Suprapubic skin (tissue), 4 donors: ENCODE measurements around the gene HOTAIR. TPM values are rescaled to one million over a fixed set of nuclear protein-coding genes. Genes with fewer than 3 reads are reported as not detected.

ENCODE experiments used
- DNase-seq, 2 donors: peaks; one replicate each; pipeline ENCODE4 v3.0.0-alpha.2; 2019; ENCODE audit warnings: low spot score in 2 of 2
- H3K27ac ChIP-seq: fragments of 200-600 bp; sonication (generic); one replicate; pipeline ENCODE4 v1.5.1; 2019
- H3K27me3 ChIP-seq: fragments of 200-600 bp; sonication (generic); one replicate; pipeline ENCODE4 v1.5.1; 2019
- H3K36me3 ChIP-seq: fragments of 200-600 bp; sonication (generic); one replicate; pipeline ENCODE4 v1.5.1; 2019
- H3K4me1 ChIP-seq: fragments of 200-600 bp; sonication (generic); one replicate; pipeline ENCODE4 v1.5.1; 2019
- H3K4me3 ChIP-seq: fragments of 200-600 bp; sonication (generic); one replicate; pipeline ENCODE4 v1.5.1; 2019; ENCODE audit warnings: mild to moderate bottlenecking
- H3K9me3 ChIP-seq: fragments of 200-600 bp; sonication (generic); one replicate; pipeline ENCODE4 v1.5.1; 2019
- EP300 ChIP-seq: sonication (generic); formaldehyde crosslinking; IDR thresholded peaks from one replicate; pipeline ENCODE4 v1.6.1; 2017; ENCODE audit warnings: antibody characterized with exemption
- POLR2A ChIP-seq, 2 donors: fragments of 450-650 bp; IDR thresholded peaks; one replicate each; pipeline ENCODE4 v1.6.1; 2017; ENCODE audit warnings: antibody characterized with exemption in 2 of 2, mild to moderate bottlenecking in 2 of 2, moderate library complexity in 2 of 2
- POLR2AphosphoS5 ChIP-seq, 3 donors: sonication (generic); formaldehyde crosslinking; IDR thresholded peaks; one replicate each; pipeline ENCODE4 v1.6.1; 2017; ENCODE audit warnings: antibody characterized with exemption in 3 of 3
- WGBS: methylation state at CpG from one replicate; pipeline ENCODE4 v1.1.5; 2018; 5-methylcytosine and 5-hydroxymethylcytosine counted together
- total RNA-seq, 4 donors: library from RNA; depleted of rRNA; stranded (reverse); fragments of >200 nt; gene quantifications; one replicate each; pipeline ENCODE4 v1.1.0, GENCODE V29; 2016
- TF ChIP-seq, protein P1 (sequence below), 2 donors: fragments of 200-600 bp in 1 of 2; fragments of 450-650 bp in 1 of 2; sonication (generic) in 1 of 2; IDR thresholded peaks; one replicate each; pipeline ENCODE4 v1.5.1; 2016 to 2019; ENCODE audit warnings: antibody characterized with exemption in 2 of 2, mild to moderate bottlenecking in 1 of 2, moderate library complexity in 1 of 2

The HOTAIR gene
- total RNA-seq, 4 donors from 2014 or later, result 1.4 to 15.7 (median 10.7) TPM

DNA sequence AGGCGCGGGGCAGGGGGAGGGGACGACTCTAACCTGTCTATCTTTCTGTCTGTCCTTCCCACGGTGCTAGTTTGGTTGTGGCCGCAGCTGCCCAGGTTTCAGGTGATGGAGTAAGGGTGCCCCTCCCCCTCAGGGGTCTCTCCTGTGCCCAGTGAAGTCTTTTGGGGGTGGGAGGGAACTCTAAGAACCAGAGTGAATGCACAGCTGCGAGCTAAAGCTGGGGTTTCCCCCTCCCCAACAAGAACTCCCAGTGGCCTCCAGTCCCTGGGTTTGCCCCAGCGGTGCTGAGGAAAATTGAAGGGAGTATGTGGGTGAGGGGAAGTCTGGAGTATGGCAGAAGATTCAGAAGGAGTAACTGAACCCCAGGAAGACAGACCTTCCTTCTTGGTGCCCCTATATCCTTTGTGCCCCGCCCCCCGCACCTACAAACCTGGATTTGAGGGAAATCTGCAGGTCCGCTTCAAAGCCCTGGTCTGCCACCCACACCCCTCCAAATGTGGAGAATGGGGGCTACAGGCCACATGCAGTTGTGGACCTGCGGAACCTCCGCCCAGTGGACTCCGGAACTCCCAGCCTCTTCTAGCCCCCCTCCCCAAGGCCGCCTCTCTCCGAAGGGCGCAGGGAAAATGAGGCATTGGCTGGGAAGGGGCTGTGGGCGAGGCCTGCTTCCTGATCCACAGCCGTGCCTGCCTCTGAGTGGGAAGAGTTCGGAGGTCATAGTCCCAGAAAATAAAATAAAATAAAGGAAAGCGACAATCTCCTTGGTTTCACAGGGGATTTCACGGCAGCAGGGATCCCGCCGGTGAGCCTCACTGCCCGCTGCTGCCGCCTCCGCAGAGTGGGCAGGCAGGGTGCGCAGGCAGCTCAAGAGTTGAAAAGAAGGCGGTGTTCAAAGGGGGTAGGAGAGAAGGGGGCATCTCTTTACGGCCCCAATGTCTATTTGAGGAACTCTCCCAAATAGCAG is 21.8 kb upstream of the HOTAIR start:
- TF ChIP-seq EP300 (no peak), POLR2AphosphoS5 (IDR thresholded peaks at IDR 0.05) (no peak), POLR2A (IDR thresholded peaks at IDR 0.05) (no peak)
- TF ChIP-seq, protein P1, sequence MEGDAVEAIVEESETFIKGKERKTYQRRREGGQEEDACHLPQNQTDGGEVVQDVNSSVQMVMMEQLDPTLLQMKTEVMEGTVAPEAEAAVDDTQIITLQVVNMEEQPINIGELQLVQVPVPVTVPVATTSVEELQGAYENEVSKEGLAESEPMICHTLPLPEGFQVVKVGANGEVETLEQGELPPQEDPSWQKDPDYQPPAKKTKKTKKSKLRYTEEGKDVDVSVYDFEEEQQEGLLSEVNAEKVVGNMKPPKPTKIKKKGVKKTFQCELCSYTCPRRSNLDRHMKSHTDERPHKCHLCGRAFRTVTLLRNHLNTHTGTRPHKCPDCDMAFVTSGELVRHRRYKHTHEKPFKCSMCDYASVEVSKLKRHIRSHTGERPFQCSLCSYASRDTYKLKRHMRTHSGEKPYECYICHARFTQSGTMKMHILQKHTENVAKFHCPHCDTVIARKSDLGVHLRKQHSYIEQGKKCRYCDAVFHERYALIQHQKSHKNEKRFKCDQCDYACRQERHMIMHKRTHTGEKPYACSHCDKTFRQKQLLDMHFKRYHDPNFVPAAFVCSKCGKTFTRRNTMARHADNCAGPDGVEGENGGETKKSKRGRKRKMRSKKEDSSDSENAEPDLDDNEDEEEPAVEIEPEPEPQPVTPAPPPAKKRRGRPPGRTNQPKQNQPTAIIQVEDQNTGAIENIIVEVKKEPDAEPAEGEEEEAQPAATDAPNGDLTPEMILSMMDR (IDR thresholded peaks at IDR 0.05), result no peak
- no peaks in the 10 kb centered on the region for H3K36me3 ChIP-seq
- H3K27me3 ChIP-seq, result peaks cover 15% of the 10 kb centered on the region
- H3K4me1 ChIP-seq, result peaks cover 81% of the 10 kb centered on the region
- WGBS, result 31% methylated on average over 29 of the region's 29 CpGs
- H3K9me3 ChIP-seq, result no peaks in the 10 kb centered on the region
- peak overlapping the region; percentile 98 for H3K27ac ChIP-seq
- DNase-seq, result no peak
- H3K4me3 ChIP-seq, result peak overlapping the region; percentile 67

DNA sequence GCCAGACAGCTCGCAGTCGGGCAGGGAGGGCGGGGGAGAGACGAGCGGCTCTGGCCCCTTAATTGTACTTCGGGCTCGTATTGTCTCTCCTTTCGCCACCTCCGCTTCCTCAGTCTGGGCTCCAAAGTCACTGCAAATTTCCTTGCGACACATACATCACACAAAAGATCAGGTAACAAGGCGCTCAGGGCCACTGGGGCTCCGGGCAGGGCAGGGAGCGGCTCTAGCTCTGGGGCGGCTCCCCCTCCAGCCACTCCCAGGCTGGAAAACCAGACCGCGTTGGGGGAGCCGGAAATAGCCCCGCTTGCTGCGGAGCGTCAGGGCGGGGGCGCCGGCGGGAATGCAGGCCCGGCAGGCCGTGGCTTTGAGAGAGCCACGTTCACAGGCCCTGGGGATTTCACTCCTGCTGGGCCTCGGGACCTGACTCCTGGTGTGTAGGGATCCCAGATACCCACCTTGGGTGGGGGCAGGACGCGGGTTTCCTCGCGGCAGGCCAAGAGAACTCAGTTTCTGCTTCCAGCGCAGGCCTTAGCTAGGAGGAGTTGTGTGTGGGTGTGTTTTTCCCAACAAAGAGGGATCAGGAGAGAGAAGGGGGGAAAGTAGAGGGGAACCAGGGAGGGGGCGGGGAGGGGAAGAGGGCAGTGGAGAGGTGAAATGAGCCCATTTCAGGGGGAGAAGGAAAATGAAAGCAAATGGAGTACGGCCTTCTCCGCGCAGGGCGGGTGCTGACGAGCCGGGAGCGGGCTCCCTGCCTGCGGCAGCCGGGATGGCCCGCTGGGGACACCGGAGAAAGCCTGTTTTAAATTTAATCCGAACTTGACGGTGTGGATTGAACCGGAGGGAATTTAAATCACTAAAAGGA is 20.9 kb upstream of the HOTAIR start:
- H3K9me3 ChIP-seq, result no peaks in the 10 kb centered on the region
- no peaks in the 10 kb centered on the region for H3K36me3 ChIP-seq
- 0% methylated on average over 40 of the region's 48 CpGs for WGBS
- peaks cover 14% of the 10 kb centered on the region for H3K27me3 ChIP-seq
- TF ChIP-seq POLR2AphosphoS5 (IDR thresholded peaks at IDR 0.05) (peak in 2 of 3 donors; percentile 79 to 86), POLR2A (IDR thresholded peaks at IDR 0.05) (peak; percentile 21 to 58)
- TF ChIP-seq, protein P1 (IDR thresholded peaks at IDR 0.05), result no peak
- H3K4me3 ChIP-seq, result peak overlapping the region; percentile 67
- DNase-seq, result peak in 1 of 2 donors; percentile 83
- peaks cover 81% of the 10 kb centered on the region for H3K4me1 ChIP-seq
- peak overlapping the region; percentile 98 for H3K27ac ChIP-seq

DNA sequence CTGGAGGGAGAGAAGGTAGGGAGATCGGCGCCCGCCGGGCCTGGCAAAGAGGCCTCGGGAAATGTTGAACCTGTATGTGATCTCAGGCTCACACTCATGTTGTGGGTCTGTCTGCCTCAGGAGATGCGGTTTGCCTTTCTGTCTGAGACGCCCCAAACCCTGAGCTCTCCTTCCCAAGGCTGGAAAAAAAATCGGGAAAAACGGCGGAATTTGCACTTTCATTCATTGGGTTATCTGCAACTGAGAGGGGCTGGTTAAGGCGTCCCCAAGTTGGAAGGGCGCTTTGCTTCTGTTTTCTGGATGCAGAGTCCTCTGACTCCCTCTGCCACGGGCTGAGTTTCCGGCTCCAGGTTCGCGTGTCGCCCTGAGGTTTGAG is 20.2 kb upstream of the HOTAIR start:
- no peaks in the 10 kb centered on the region for H3K9me3 ChIP-seq
- H3K4me3 ChIP-seq, result peak overlapping the region; percentile 67
- WGBS, result 0% methylated on average over 9 of the region's 17 CpGs
- peaks cover 86% of the 10 kb centered on the region for H3K4me1 ChIP-seq
- peaks cover 11% of the 10 kb centered on the region for H3K27me3 ChIP-seq
- DNase-seq, result no peak
- H3K36me3 ChIP-seq, result no peaks in the 10 kb centered on the region
- TF ChIP-seq, protein P1 (IDR thresholded peaks at IDR 0.05), result no peak
- no peak for TF ChIP-seq POLR2AphosphoS5 (IDR thresholded peaks at IDR 0.05)
- TF ChIP-seq POLR2A (IDR thresholded peaks at IDR 0.05), result no peak
- no peak for TF ChIP-seq EP300
- peak overlapping the region; percentile 98 for H3K27ac ChIP-seq

DNA sequence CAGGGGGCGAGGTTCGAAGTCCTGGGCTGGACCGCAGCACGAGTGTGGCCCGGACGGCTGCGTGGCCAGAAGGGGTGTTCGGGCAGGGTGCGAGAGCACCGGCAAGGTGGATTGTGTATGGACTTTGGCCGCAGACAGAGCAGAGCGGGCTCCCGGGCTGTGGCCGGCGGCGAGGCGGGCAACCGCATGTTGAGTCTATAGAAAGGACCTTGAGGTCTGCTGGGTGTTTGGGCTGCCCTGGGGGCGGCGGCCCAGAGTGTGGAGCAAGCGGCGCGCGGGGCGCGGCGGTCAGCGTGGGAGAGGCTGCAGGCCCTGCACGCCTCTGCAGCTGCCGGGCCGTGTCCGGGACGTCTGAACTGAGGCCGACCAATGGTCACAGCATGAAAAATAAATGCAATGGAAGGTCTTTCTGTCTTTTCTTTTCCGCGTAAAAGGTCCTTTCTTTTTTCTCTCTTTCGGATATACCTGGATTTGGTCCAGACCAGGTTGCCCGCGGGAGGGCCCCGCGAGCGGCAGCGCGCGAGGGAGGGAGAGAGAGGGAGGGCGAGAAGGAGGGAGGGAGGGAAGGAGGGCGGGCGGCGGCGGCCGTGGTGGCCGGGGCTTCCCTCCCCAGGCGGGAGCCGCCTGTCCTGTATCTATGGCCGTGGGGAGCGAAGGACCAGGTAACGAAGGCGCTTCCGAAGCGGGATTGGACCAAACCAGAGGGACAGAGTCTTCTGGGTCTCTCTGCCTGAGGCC is 19.7 kb upstream of the HOTAIR start:
- H3K9me3 ChIP-seq, result no peaks in the 10 kb centered on the region
- peak overlapping the region; percentile 98 for H3K27ac ChIP-seq
- WGBS, result 3% methylated on average over 58 of the region's 60 CpGs
- TF ChIP-seq POLR2AphosphoS5 (IDR thresholded peaks at IDR 0.05) (no peak), EP300 (no peak), POLR2A (IDR thresholded peaks at IDR 0.05) (no peak)
- TF ChIP-seq, protein P1 (IDR thresholded peaks at IDR 0.05), result no peak
- DNase-seq, result no peak
- no peaks in the 10 kb centered on the region for H3K36me3 ChIP-seq
- peak overlapping the region; percentile 67 for H3K4me3 ChIP-seq
- H3K27me3 ChIP-seq, result peaks cover 11% of the 10 kb centered on the region
- peaks cover 91% of the 10 kb centered on the region for H3K4me1 ChIP-seq
